ENCODE data around the gene HMCN1. TPM values are rescaled to one million over a fixed set of nuclear protein-coding genes. Genes with fewer than 3 reads are reported as not detected.
"Not testable (repeated sequence)": the region's sequence is repeated elsewhere in the genome, so short reads cannot be mapped to it uniquely, and the experiment has no call there.

Gene HMCN1
- total RNA-seq, 1 donor from 2014 or later, result 80.0 TPM

DNA sequence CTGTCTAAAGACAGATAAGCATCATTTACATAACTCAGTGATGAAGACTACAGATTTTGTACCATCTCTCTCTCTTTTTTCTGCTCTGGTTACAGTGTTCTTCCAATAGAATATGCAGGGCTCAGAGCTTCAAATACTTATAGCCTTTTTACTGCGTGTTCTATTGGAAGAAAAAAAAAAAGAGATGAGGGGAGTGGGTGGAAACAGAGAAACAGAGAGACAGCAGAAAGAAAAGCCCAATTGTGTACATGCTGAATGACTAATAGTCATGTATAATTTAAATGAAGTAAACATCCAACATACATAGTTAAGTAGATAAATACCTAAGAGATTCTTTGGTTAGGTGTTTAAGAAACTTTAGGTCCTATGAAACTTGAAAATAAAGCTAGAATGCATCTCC, 151.9 kb downstream of the HMCN1 start:
- H3K27ac Mint-ChIP-seq (ENCODE audit: unreplicated experiment), result no peak overlapping the region
- peaks cover 13% of the 10 kb centered on the region for H3K4me1 Mint-ChIP-seq (ENCODE audit: low read depth)
- H3K27me3 Mint-ChIP-seq (ENCODE audit: low read depth), result no peaks in the 10 kb centered on the region
- no peak overlapping the region for H3K4me3 Mint-ChIP-seq (ENCODE audit: unreplicated experiment)
- TF ChIP-seq, protein P1, sequence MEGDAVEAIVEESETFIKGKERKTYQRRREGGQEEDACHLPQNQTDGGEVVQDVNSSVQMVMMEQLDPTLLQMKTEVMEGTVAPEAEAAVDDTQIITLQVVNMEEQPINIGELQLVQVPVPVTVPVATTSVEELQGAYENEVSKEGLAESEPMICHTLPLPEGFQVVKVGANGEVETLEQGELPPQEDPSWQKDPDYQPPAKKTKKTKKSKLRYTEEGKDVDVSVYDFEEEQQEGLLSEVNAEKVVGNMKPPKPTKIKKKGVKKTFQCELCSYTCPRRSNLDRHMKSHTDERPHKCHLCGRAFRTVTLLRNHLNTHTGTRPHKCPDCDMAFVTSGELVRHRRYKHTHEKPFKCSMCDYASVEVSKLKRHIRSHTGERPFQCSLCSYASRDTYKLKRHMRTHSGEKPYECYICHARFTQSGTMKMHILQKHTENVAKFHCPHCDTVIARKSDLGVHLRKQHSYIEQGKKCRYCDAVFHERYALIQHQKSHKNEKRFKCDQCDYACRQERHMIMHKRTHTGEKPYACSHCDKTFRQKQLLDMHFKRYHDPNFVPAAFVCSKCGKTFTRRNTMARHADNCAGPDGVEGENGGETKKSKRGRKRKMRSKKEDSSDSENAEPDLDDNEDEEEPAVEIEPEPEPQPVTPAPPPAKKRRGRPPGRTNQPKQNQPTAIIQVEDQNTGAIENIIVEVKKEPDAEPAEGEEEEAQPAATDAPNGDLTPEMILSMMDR (IDR thresholded peaks at IDR 0.05), result no peak
- no peak for DNase-seq (ENCODE audit: low spot score)
- peaks cover 4% of the 10 kb centered on the region for H3K9me3 Mint-ChIP-seq (ENCODE audit: low read depth)
- H3K36me3 Mint-ChIP-seq (ENCODE audit: low read depth), result peaks cover 4% of the 10 kb centered on the region

DNA sequence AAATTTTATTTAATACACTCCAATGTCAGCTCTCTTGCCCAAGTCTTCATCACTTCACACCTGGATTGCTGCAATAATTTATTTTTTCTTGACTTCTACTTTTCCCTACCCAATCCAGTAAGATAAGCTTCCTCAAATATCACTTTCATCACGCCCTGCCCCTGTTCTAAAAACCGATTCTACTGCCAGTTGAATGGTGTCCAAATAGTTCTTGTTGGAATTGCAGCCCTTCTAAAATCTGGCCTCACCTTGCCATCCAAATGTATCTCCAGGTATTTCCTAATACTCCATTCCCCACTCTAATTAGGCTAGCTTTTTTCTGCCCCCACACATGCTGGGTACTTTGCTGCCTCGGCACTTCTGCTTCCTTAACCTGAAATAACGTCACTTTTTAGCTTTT, 152.5 kb downstream of the HMCN1 start:
- TF ChIP-seq, protein P1 (IDR thresholded peaks at IDR 0.05), result no peak
- Mint-ChIP-seq H3K36me3 (ENCODE audit: low read depth) (peaks cover 3% of the 10 kb centered on the region), H3K9me3 (ENCODE audit: low read depth) (peaks cover 4% of the 10 kb centered on the region), H3K27me3 (ENCODE audit: low read depth) (no peaks in the 10 kb centered on the region), H3K27ac (ENCODE audit: unreplicated experiment) (no peak overlapping the region), H3K4me1 (ENCODE audit: low read depth) (peaks cover 7% of the 10 kb centered on the region), H3K4me3 (ENCODE audit: unreplicated experiment) (no peak overlapping the region)
- no peak for DNase-seq (ENCODE audit: low spot score)

DNA sequence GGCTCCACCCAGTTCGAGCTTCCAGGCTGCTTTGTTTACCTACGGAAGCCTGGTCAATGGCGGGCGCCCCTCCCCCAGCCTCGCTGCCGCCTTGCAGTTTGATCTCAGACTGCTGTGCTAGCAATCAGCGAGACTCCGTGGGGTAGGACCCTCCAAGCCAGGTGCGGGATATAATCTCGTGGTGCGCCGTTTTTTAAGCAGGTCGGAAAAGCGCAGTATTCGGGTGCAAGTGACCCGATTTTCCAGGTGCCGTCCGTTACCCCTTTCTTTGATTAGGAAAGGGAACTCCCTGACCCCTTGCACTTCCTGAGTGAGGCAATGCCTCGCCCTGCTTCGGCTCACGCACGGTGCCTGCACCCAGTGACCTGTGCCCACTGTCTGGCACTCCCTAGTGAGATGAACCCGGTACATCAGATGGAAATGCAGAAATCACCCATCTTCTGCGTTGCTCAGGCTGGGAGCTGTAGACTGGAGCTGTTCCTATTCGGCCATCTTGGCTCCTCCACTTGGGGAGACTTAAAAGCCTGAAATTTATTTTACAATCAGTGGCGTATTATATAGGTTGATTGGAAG, 158.7 kb downstream of the HMCN1 start:
- H3K4me3 Mint-ChIP-seq (ENCODE audit: unreplicated experiment); H3K36me3 Mint-ChIP-seq (ENCODE audit: low read depth); H3K27ac Mint-ChIP-seq (ENCODE audit: unreplicated experiment); H3K27me3 Mint-ChIP-seq (ENCODE audit: low read depth); H3K9me3 Mint-ChIP-seq (ENCODE audit: low read depth); DNase-seq (ENCODE audit: low spot score): not testable (repeated sequence)
- H3K4me1 Mint-ChIP-seq (ENCODE audit: low read depth), result peaks cover 21% of the 10 kb centered on the region

DNA sequence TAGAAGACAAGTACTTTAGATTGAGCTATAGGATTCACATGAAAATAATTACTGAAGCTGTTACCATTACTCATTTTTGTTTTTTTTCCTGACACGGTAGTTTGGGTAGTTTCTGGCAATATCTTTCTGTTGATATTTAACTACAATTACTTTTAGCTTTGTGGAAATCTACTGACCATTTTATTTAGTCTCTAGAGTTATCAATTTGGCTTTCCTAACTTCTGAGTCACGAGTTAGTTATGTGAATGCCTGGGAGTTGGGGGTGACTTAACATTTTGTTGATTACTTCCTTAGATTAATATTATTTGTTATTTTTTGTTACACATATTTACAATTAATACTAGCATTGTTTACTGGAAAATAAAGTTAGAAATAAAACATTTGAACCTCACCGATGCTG, 160.6 kb downstream of the HMCN1 start:
- no peaks in the 10 kb centered on the region for H3K27me3 Mint-ChIP-seq (ENCODE audit: low read depth)
- no peak overlapping the region for H3K27ac Mint-ChIP-seq (ENCODE audit: unreplicated experiment)
- H3K36me3 Mint-ChIP-seq (ENCODE audit: low read depth), result peaks cover 7% of the 10 kb centered on the region
- TF ChIP-seq, protein P1 (IDR thresholded peaks at IDR 0.05), result no peak
- DNase-seq (ENCODE audit: low spot score), result no peak
- no peak overlapping the region for H3K4me3 Mint-ChIP-seq (ENCODE audit: unreplicated experiment)
- peaks cover 4% of the 10 kb centered on the region for H3K9me3 Mint-ChIP-seq (ENCODE audit: low read depth)
- peaks cover 21% of the 10 kb centered on the region for H3K4me1 Mint-ChIP-seq (ENCODE audit: low read depth)

DNA sequence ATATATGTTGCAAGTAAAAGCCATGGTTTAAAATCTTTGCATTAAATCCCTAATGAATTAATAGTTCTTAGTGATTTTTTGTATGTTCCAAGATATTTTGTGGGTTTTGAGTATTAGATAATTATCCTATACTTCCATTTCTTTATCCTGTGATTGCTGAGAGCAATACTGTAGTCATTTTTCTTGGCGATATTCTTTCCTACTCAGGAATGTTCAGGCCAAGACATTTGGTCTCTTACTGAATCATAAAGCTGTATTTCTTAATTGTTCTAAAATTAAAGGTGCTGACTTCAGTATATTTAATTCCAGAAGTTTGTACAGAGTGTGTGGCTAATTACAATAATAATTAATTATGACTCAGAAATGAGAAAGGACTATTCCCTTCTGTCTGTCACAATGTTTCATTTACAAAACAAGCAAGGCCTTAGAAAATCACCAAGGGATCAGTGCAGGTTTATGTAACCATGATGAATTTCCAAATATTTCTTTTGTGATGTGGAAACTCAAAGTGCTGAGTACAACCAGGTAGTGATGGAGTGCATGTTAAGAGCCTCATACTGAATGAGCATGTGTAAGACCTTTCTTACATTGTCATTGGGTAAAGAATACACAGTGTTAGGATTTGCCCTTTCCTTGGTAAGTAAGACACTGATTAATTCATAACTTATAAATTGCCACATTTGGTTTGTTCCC, 161.2 kb downstream of the HMCN1 start:
- no peaks in the 10 kb centered on the region for H3K27me3 Mint-ChIP-seq (ENCODE audit: low read depth)
- H3K4me3 Mint-ChIP-seq (ENCODE audit: unreplicated experiment), result no peak overlapping the region
- no peak for DNase-seq (ENCODE audit: low spot score)
- H3K27ac Mint-ChIP-seq (ENCODE audit: unreplicated experiment), result no peak overlapping the region
- peaks cover 7% of the 10 kb centered on the region for H3K36me3 Mint-ChIP-seq (ENCODE audit: low read depth)
- H3K9me3 Mint-ChIP-seq (ENCODE audit: low read depth), result no peaks in the 10 kb centered on the region
- peaks cover 21% of the 10 kb centered on the region for H3K4me1 Mint-ChIP-seq (ENCODE audit: low read depth)
- TF ChIP-seq, protein P1 (IDR thresholded peaks at IDR 0.05), result no peak

DNA sequence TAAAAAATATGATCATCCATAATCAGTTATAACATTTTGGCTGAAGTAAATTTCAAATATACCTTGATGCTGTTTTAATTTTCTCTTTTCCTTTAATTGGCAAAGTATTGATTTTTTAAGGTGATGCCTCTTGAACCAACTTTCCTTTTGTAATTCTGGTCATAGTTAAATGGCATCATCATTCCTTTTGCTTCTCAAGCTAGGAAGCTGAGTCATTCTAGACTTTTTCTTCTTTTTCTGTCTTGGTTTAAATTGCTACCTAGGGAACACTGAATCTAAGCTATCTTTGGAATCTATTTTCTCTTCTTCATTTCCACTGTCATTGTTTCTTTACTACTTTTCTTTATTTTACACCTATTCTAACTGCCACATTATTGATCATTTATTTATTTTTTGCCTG, 162.7 kb downstream of the HMCN1 start:
- peaks cover 7% of the 10 kb centered on the region for H3K36me3 Mint-ChIP-seq (ENCODE audit: low read depth)
- no peaks in the 10 kb centered on the region for H3K27me3 Mint-ChIP-seq (ENCODE audit: low read depth)
- TF ChIP-seq, protein P1 (IDR thresholded peaks at IDR 0.05), result no peak
- peak overlapping the region; percentile 58 for H3K27ac Mint-ChIP-seq (ENCODE audit: unreplicated experiment)
- H3K4me1 Mint-ChIP-seq (ENCODE audit: low read depth), result peaks cover 21% of the 10 kb centered on the region
- no peaks in the 10 kb centered on the region for H3K9me3 Mint-ChIP-seq (ENCODE audit: low read depth)
- no peak for DNase-seq (ENCODE audit: low spot score)
- no peak overlapping the region for H3K4me3 Mint-ChIP-seq (ENCODE audit: unreplicated experiment)

Data from chondrocyte (in vitro differentiated cells).